Tracheal epithelial cell (primary cell): Measurements from ENCODE around the gene BTBD19. TPM values are rescaled to one million over a fixed set of nuclear protein-coding genes. Genes with fewer than 3 reads are reported as not detected.

Experiments
- total RNA-seq: library from RNA; depleted of rRNA; stranded (reverse); fragments of >200 nt; gene quantifications from 2 replicates; pipeline ENCODE4 v1.2.1, GENCODE V29; 2014

The BTBD19 gene
- 0.64 and 1.9 TPM in 2 replicates for total RNA-seq

GRCh38 chr1:44808063-44808937 lies at the start of gene BTBD19:
Gene BTBD19 (plus strand): TSS chr1:44808523. CDS start chr1:44808821, 298 bp downstream.

GRCh38 chr1:44775078-44775929 lies 33.0 kb upstream of the BTBD19 start, which contains the start of gene RPS8:
Gene RPS8 (plus strand): TSS chr1:44775540. CDS start chr1:44775597, 57 bp downstream.

GRCh38 chr1:44788120-44788860 lies 20.0 kb upstream of the BTBD19 start, which contains the start of gene BEST4:
Gene BEST4 (minus strand): TSS chr1:44788170. CDS start chr1:44787705, 465 bp downstream.

GRCh38 chr1:44799770-44800584 lies 8.3 kb upstream of the BTBD19 start, which contains the start of gene PLK3:
Gene PLK3 (plus strand): TSS chr1:44800377. CDS start chr1:44800464, 87 bp downstream.

GRCh38 chr1:44806704-44807363 lies 1.5 kb upstream of the BTBD19 start, which contains the start of gene DYNLT4:
Gene DYNLT4 (minus strand): TSS chr1:44807351. CDS start chr1:44806668, 683 bp downstream.

GRCh38 chr1:44842862-44843655 lies 34.7 kb downstream of the BTBD19 start, which contains the start of gene PTCH2:
Gene PTCH2 (minus strand): TSS chr1:44843253. CDS start chr1:44842932, 321 bp downstream.

Other genes with a start within 250 kb of the BTBD19 start
- 3.1 and 5.5 TPM in 2 replicates for gene TMEM53, start 134.0 kb upstream of the BTBD19 start, total RNA-seq
- 1.1 TPM in 1 of 2 replicates, not detected in the other for gene ARMH1, start 133.8 kb upstream of the BTBD19 start, total RNA-seq
- gene RNU5D-1, start 77.4 kb upstream of the BTBD19 start, total RNA-seq, result not detected in 2 replicates
- gene KIF2C, start 68.7 kb upstream of the BTBD19 start, total RNA-seq, result 1.1 and 3.6 TPM in 2 replicates
- gene RPS8, start 33.0 kb upstream of the BTBD19 start, total RNA-seq, result 2,442 and 4,378 TPM in 2 replicates
- under 0.01 TPM in 1 of 2 replicates, not detected in the other for gene BEST4, start 20.4 kb upstream of the BTBD19 start, total RNA-seq
- gene PLK3, start 8.1 kb upstream of the BTBD19 start, total RNA-seq, result 15.1 and 30.6 TPM in 2 replicates
- gene DYNLT4, start 1.2 kb upstream of the BTBD19 start, total RNA-seq, result 0.24 TPM in 1 of 2 replicates, not detected in the other
- gene PTCH2, start 34.7 kb downstream of the BTBD19 start, total RNA-seq, result not detected in 2 replicates
- gene EIF2B3, start 178.1 kb downstream of the BTBD19 start, total RNA-seq, result 29.4 and 32.6 TPM in 2 replicates
- gene HECTD3, start 202.8 kb downstream of the BTBD19 start, total RNA-seq, result 16.6 TPM in 2 replicates
- 96.6 and 107 TPM in 2 replicates for gene UROD, start 203.7 kb downstream of the BTBD19 start, total RNA-seq